DMS153 treated with DMSO at 0.1 percent for 48 hours (cell line): ENCODE measurements around the gene FAM98C.
"Not testable (repeated sequence)": the region's sequence is repeated elsewhere in the genome, so short reads cannot be mapped to it uniquely, and the experiment has no call there.

Experiments used
- DNase-seq: peaks from one replicate; lab custom pipeline; 2025; ENCODE audit not compliant: unreplicated experiment; lab: John Stamatoyannopoulos, UW

The FAM98C gene

DNA sequence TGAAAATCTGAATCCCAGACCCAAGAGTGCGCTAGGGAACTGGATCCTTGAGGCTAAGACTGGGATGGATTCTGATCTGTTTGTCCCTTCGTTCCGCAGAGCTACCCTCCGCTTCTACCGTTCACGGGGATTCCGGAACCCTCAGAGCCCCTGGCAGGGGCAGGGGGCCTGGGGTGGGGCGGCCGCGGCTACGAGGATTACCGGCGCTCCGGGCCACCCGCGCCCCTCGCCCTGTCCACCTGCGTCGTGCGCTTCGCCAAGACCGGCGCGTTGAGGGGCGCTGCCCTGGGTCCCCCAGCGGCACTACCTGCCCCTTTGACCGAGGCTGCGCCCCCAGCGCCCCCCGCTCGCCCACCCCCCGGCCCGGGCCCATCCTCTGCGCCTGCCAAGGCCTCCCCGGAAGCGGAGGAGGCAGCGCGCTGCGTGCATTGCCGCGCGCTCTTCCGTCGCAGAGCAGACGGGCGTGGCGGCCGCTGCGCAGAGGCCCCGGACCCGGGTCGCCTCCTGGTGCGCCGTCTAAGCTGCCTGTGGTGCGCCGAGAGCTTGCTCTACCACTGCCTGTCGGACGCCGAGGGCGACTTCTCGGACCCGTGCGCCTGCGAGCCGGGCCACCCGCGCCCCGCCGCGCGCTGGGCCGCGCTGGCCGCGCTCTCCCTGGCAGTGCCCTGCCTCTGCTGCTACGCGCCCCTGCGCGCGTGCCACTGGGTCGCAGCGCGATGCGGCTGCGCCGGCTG, 7.3 kb upstream of the FAM98C start:
- no peak for DNase-seq

GRCh38 chr19:38399081-38399480, 3.8 kb upstream of the FAM98C start:
- DNase-seq: no peak

DNA sequence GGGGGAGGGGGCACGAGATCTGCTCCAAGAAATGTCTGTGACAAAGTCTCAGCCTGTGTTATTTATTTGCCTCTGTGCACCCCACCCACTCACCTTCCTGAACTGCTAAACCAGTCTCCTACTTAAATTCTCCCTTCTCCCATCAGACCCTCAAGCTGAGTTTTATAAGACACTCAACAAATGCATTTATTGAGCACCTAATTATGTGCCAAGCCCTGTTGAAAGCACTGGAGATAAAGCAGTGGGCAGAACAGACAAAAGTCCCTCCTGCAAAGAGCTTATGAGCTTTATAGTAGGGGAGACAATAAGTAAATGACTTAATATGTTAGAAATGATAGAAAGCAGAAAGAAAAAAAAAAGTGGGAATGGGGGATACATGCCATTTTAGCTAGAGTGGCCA, 3.4 kb upstream of the FAM98C start:
- DNase-seq: no peak

- DNase-seq: no peak
Observed at GRCh38 chr19:38400361-38400760, 2.5 kb upstream of the FAM98C start.

DNA sequence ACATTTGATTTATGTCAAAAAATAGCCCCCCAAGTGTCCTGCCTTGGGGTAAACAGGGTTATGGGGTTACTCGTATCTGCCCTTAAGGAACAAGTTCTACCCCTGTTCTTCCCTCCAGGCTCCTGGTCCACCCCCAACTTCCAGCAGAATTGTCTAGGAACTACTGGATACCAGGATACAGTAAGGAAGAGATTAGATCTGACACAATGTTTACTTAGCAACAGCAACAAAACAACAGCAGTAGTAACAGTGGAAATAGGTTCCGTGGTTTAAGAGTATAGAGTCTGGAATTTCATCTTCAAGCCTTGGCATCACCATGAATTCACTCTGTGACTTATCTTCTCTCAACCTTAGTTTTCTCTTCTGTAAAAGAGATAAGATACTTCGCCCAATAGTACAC, 1.7 kb upstream of the FAM98C start:
- no peak for DNase-seq

DNA sequence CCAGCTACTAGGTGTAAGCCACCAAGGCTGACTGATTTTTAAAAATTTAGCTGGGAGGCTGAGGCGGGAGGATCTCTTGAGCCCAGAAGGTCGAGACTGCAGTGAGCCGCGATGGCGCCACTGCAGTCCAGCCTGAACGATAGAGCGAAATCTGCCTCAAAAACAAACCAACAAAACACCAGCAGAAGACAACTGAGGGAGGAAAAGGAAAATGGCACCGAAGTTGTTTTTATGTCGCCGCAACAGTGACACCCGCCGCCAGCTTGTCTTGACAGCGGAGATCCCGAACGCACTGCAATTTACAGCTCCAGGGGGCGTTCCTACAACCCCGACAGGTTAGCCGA, 298 bp upstream of the FAM98C start:
- DNase-seq: no peak

DNA sequence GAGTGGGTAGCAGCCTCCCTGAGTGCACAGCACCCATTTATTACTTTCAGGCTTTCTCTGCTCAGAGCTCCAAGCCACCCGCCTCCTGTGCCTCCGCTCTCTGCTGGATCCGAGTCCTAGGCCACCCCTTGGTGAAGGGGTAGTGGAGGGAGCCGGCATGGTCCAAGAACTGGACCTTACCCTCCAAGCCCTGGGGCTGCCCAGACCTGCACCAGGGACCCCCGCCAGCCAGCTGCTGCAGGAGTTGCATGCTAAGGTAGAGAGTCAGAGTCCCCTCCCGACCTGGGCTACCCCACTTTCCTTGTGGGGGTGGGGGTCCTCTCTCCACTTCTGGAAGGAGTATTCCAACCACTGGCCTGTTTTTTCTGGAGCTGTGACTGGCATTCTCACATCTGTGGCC, 2.0 kb downstream of the FAM98C start:
- DNase-seq: no peak

GRCh38 chr19:38405276-38405675, 2.4 kb downstream of the FAM98C start:
- no peak for DNase-seq

DNA sequence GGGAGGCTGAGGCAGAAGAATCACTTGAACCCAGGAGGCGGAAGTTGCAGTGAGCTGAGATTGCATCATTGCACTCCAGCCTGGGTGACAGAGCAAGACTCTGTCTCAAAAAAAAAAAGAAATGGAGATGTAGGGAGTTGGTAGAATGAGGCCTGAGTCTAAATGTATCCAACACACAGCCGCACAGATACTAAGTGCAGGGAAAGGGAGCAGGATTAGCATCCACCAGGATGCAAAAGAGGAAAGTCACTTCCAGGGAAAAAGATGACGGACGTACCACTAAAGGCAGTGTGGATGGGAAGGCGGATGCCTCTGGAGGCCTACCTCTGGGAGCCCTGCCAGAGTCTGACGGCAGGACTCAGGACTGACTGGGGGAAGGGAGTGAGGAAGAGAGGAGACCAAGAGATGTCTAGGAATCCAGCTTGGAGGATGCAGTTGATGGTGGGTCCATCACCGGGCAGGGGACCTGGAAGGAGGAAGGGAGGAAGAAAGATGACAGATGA, 6.8 kb downstream of the FAM98C start:
- DNase-seq: no peak

GRCh38 chr19:38410407-38410806, 7.5 kb downstream of the FAM98C start:
- DNase-seq: not testable (repeated sequence)

- DNase-seq: no peak
Observed at GRCh38 chr19:38411041-38411712, 8.3 kb downstream of the FAM98C start.

DNA sequence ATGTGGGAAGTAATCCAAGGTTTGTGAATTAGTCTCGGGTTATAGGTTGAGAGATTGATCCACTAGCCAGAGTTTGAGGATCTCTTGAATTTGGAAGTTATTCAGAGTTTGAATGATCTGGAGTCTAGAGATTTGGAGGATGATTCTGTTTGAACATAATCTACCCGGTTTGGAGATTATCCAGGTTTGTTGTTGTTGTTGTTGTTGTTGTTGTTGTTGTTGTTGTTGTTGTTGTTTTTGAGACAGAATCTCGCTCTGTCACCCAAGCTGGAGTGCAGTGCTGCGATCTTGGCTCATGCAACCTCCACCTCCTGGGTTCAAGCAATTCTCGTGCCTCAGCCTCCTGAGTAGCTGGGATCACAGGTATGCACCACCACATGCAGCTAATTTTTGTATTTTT, 9.0 kb downstream of the FAM98C start:
- DNase-seq: not testable (repeated sequence)

- DNase-seq: no peak
Observed at GRCh38 chr19:38412491-38412890, 9.6 kb downstream of the FAM98C start.

- DNase-seq: no peak
Observed at GRCh38 chr19:38412961-38413360, 10.1 kb downstream of the FAM98C start.

GRCh38 chr19:38413416-38413815, 10.5 kb downstream of the FAM98C start:
- DNase-seq: no peak

- no peak for DNase-seq
Observed at GRCh38 chr19:38417146-38417543, 14.3 kb downstream of the FAM98C start.

GRCh38 chr19:38417544-38418506, 14.9 kb downstream of the FAM98C start:
- peak; percentile 49 for DNase-seq

DNA sequence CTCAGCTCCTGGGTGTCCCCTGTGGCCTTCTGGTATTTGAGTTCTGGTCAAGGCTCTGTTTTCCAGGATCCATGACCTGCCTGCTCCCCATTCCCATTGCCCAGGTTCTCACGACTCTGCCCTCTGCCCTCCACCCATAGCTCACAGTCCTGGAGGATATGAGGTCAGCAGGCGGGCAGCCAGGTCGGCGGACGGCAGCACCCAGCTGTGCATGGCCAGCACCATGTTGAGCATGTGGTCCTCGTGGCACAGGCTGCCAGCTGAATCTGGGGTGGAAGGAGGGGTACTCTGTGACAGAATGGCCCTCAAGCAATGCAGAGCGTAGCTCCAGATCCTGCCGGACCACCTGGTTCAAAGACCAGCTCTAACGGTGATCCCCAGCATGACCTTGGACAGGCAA, 18.0 kb downstream of the FAM98C start:
- DNase-seq: no peak

GRCh38 chr19:38421856-38422255, 19.0 kb downstream of the FAM98C start:
- DNase-seq: no peak

GRCh38 chr19:38422438-38422837, 19.5 kb downstream of the FAM98C start:
- no peak for DNase-seq

DNA sequence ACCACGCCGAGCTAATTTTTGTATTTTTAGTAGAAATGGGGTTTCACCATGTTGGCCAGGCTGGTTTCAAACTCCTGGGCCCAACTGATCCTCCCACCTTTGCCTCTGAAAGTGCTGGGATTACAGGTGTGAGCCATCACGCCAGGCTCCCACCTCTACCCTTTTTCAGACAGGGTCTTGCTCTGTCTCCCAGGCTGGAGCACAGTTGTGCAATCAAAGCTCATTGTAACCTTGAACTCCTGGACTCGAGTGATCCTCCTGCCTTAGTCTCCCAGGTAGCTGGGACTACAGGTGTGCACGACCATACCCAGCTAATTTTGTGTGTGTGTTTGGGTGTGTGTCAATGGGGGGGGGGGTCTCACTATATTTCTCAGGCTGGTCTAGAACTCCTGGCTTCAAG, 21.4 kb downstream of the FAM98C start:
- DNase-seq: no peak
